GM23248 (cell line): ENCODE data around the gene XPC. TPM values are rescaled to one million over a fixed set of nuclear protein-coding genes. Genes with fewer than 3 reads are reported as not detected.
A peak's percentile ranks its signal among the peaks of the same experiment; 100 is the strongest.

Experiments used
- DNase-seq: peaks from one replicate; pipeline ENCODE4 v3.0.0-alpha.2; 2015
- H2AFZ ChIP-seq: fragments of 200-600 bp; sonication (generic); 2 replicates; pipeline ENCODE4 v1.6.1; 2016; ENCODE audit warnings: antibody characterized with exemption
- H3F3A ChIP-seq: fragments of 200-600 bp; sonication (generic); 2 replicates; pipeline ENCODE4 v1.6.1; 2016; ENCODE audit warnings: mild to moderate bottlenecking, antibody characterized with exemption, mixed run types; ENCODE audit not compliant: insufficient read depth
- H3K27ac ChIP-seq: fragments of 200-600 bp; sonication (generic); 2 replicates; pipeline ENCODE4 v1.5.1; 2016; ENCODE audit warnings: mild to moderate bottlenecking
- H3K27me3 ChIP-seq: fragments of 200-600 bp; sonication (generic); replicated peaks from 2 replicates; pipeline ENCODE4 v1.6.1; 2016; ENCODE audit warnings: mild to moderate bottlenecking; ENCODE audit not compliant: insufficient read depth
- H3K36me3 ChIP-seq: fragments of 200-600 bp; sonication (generic); 2 replicates; pipeline ENCODE4 v1.6.1; 2016; ENCODE audit warnings: low read depth, mild to moderate bottlenecking
- H3K4me1 ChIP-seq: fragments of 200-600 bp; sonication (generic); 2 replicates; pipeline ENCODE4 v1.6.1; 2016; ENCODE audit warnings: mild to moderate bottlenecking; ENCODE audit not compliant: insufficient read depth
- H3K4me2 ChIP-seq: fragments of 200-600 bp; sonication (generic); one replicate; pipeline ENCODE4 v1.6.1; 2016; ENCODE audit warnings: mild to moderate bottlenecking; ENCODE audit not compliant: unreplicated experiment
- H3K4me3 ChIP-seq: fragments of 200-600 bp; sonication (generic); 2 replicates; pipeline ENCODE4 v1.5.1; 2016; ENCODE audit warnings: mild to moderate bottlenecking
- H3K79me2 ChIP-seq: fragments of 200-600 bp; sonication (generic); 2 replicates; pipeline ENCODE4 v1.6.1; 2016; ENCODE audit warnings: mild to moderate bottlenecking; ENCODE audit not compliant: insufficient read depth
- H3K9ac ChIP-seq: fragments of 200-600 bp; sonication (generic); 2 replicates; pipeline ENCODE4 v1.6.1; 2016; ENCODE audit warnings: mild to moderate bottlenecking
- H3K9me2 ChIP-seq: fragments of 200-600 bp; sonication (generic); 2 replicates; pipeline ENCODE4 v1.6.1; 2016; ENCODE audit warnings: mixed run types, mild to moderate bottlenecking, moderate library complexity; ENCODE audit not compliant: insufficient read depth
- H3K9me3 ChIP-seq: fragments of 200-600 bp; sonication (generic); one replicate; pipeline ENCODE4 v1.6.1; 2017; ENCODE audit warnings: low read depth
- H4K20me1 ChIP-seq: fragments of 200-600 bp; sonication (generic); 2 replicates; pipeline ENCODE4 v1.6.0; 2016; ENCODE audit not compliant: insufficient read depth
- EZH2 ChIP-seq: fragments of 200-600 bp; sonication (generic); IDR thresholded peaks from 2 replicates; pipeline ENCODE4 v1.6.1; 2018; ENCODE audit warnings: antibody characterized with exemption, mild to moderate bottlenecking; ENCODE audit not compliant: insufficient read depth, poor library complexity, severe bottlenecking
- EZH2phosphoT487 ChIP-seq: fragments of 200-600 bp; sonication (generic); IDR thresholded peaks from 2 replicates; pipeline ENCODE4 v1.6.1; 2018; ENCODE audit warnings: antibody characterized with exemption, moderate library complexity, mild to moderate bottlenecking, low read depth; ENCODE audit not compliant: insufficient read depth
- WGBS, 2 experiments: methylation state at CpG; one replicate each; pipeline ENCODE4 v1.1.6; 2015 to 2017; ENCODE audit warnings: low lambda C conversion rate in 2 of 2, low coverage in 1 of 2; ENCODE audit errors: missing lambda C conversion rate in 2 of 2; 5-methylcytosine and 5-hydroxymethylcytosine counted together
- in situ Hi-C: fragments of 300-500 bp; cut with MboI; formaldehyde crosslinking; loops from 2 replicates; pipeline ENCODE4 v1.15.0; 2020
- polyA plus RNA-seq: library from polyadenylated mRNA; unstranded; fragments of >200 nt; fragmentation: Nextera tagmentation; extraction: Ambion mirVana; gene quantifications from 2 replicates; pipeline ENCODE4 v1.2.1, GENCODE V29; 2016
- total RNA-seq: library from RNA; depleted of rRNA; stranded (reverse); fragments of >200 nt; shearing (Covaris generic); gene quantifications from 2 replicates; pipeline ENCODE4 v1.2.3, GENCODE V29; 2014

Gene XPC
- total and polyA plus RNA-seq, 2 experiments from 2014 or later = 42.4 to 62.1 TPM

DNA sequence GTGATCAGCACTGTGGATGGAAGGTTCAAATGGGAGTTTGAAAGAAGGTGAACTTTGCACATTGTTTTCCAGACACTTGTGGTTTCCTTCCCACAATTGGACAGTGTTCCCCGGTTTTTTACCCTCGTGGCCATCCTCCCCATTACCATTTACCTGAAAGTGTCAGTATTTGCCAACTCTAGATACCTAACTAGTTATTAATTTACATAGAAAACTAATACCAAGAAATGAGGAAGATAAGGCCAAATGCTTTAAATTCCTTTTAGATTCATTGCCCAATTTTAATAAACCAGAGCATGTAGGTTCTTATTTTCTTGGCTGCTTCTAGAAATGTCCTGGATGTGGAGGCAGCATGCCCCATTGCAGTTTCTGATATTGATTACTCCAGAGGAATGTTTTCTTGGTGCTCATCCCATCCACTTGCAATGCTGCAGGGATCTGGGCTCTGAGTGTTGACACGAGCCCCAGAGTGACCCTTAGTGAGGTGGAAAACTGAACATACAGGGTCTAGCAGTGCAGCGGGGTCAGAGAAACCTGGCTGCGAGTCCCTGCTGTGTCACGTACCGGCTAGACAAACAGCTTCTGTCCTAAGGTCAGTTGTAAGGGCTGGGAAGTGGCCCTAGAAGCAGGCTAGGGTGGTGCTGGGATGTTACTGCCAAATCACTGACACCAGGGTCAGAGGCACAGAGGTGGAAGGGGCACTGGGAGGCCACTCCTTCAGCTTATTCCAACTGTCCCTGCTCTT lies 23.7 kb upstream of the XPC start:
- H3K27me3 ChIP-seq = no peaks in the 10 kb centered on the region
- in situ Hi-C loops = loop anchor here (5.0 kb wide), 1 partner anchor 265 kb away; no protein-coding TSS in a partner anchor

DNA sequence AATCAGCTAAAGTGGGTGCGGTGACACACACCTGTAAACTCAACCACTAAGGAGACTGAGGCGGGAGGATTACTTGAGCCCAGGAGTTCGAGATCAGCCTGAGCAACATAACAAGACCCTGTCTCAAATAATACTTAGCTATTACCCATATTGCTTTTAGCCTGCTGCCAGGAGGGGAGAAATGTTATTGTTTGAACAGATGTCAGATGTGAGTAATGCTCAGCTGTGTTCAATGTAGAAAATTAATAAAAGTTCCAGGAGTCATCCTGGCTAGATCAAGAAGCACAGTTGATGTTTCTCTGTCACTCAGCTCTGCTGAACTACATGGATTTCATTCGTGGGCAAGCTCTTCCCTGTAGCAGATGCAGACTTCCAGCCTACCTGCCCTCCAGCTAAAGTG lies 22.4 kb upstream of the XPC start:
- Histone ChIP-seq H3K27me3 (no peaks in the 10 kb centered on the region), H2AFZ (no peak overlapping the region), H3K9me2 (no peaks in the 10 kb centered on the region), H3K4me2 (no peak overlapping the region), H3K9ac (no peak overlapping the region), H3F3A (0 out of 2 replicates have a peak, but pooled peaks cover 12% of the 10 kb centered on the region), H3K79me2 (peaks cover 9% of the 10 kb centered on the region; the same call in 1 of the 2 replicates), H3K36me3 (peaks cover 13% of the 10 kb centered on the region), H3K4me3 (no peak overlapping the region), H3K27ac (no peak overlapping the region), H4K20me1 (no peaks in the 10 kb centered on the region), H3K9me3 (no peaks in the 10 kb centered on the region), H3K4me1 (peaks cover 31% of the 10 kb centered on the region)
- TF ChIP-seq EZH2phosphoT487 (no peak), EZH2 (no peak)
- in situ Hi-C loops = loop anchor here (5.0 kb wide), 1 partner anchor 266 kb away; no protein-coding TSS in a partner anchor
- no peak for DNase-seq
- 66 to 68% methylated on average over 4 of the region's 4 CpGs for WGBS, 2 experiments

More for the DNA sequence above, 23.7 kb upstream of the XPC start:
- peaks cover 31% of the 10 kb centered on the region for H3K4me1 ChIP-seq
- H3K9ac ChIP-seq = no peak overlapping the region
- WGBS, 2 experiments = 39 to 42% methylated on average over 7 of the region's 7 CpGs
- no peak overlapping the region for H3K4me3 ChIP-seq
- no peaks in the 10 kb centered on the region for H4K20me1 ChIP-seq
- H3K9me2 ChIP-seq = no peaks in the 10 kb centered on the region
- TF ChIP-seq EZH2 = no peak
- TF ChIP-seq EZH2phosphoT487 = no peak
- 0 out of 2 replicates have a peak, but pooled peaks cover 12% of the 10 kb centered on the region for H3F3A ChIP-seq
- H3K36me3 ChIP-seq = peaks cover 13% of the 10 kb centered on the region
- no peak overlapping the region for H2AFZ ChIP-seq
- no peaks in the 10 kb centered on the region; the same call in 1 of the 2 replicates for H3K79me2 ChIP-seq
- DNase-seq = no peak
- peak overlapping the region; percentile 21 for H3K4me2 ChIP-seq
- no peak overlapping the region for H3K27ac ChIP-seq
- H3K9me3 ChIP-seq = no peaks in the 10 kb centered on the region

DNA sequence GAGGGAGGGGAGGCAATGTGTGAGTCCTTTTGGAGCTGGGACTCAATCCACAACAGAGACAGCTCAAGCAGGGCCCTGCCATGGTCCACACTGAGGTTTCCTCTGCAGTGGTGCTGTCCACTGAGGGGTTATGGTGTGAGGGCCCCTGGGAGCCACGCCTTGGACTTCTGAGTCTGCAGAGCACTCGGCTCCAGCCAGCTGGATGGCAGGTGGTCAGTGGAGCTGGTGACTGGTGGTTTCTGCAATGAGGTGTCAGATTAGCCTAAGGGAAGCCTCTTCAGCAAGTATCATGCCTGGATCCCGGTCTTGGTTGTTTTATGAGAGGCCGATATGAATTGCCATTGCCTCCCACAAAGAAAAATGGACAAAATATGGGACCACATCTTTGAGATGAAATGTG lies 21.9 kb upstream of the XPC start:
- peaks cover 31% of the 10 kb centered on the region for H3K4me1 ChIP-seq
- no peaks in the 10 kb centered on the region for H3K9me3 ChIP-seq
- no peak overlapping the region for H3K9ac ChIP-seq
- H2AFZ ChIP-seq = no peak overlapping the region
- H4K20me1 ChIP-seq = no peaks in the 10 kb centered on the region
- 0 out of 2 replicates have a peak, but pooled peaks cover 12% of the 10 kb centered on the region for H3F3A ChIP-seq
- peaks cover 13% of the 10 kb centered on the region; the same call in 1 of the 2 replicates for H3K79me2 ChIP-seq
- DNase-seq = no peak
- H3K9me2 ChIP-seq = no peaks in the 10 kb centered on the region
- no peaks in the 10 kb centered on the region for H3K27me3 ChIP-seq
- no peak overlapping the region for H3K27ac ChIP-seq
- no peak overlapping the region for H3K4me2 ChIP-seq
- peaks cover 13% of the 10 kb centered on the region for H3K36me3 ChIP-seq
- TF ChIP-seq EZH2 (no peak), EZH2phosphoT487 (no peak)
- in situ Hi-C loops = loop anchor here (5.0 kb wide), 1 partner anchor 267 kb away; no protein-coding TSS in a partner anchor
- no peak overlapping the region for H3K4me3 ChIP-seq
- 81 to 82% methylated on average over 4 of the region's 4 CpGs for WGBS, 2 experiments

DNA sequence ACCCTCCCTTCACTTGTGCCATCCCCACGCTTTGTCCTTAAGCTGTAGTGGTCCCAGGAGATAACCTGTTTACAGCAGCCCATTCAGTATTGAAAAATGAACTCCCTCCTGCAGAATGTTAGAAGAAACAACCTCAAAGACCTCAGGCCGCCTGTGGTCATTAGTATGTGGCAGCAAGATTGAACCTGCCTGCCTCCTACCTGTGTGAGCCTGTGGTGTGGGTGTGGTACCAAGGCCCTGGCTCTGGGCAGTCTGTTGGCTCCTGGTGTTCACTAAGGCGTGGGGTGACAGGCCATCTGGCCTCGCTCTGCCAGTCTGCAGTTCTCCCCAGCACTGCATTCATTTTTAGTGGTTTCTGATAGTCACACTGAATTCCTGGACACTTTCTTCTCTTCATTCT lies 21.2 kb upstream of the XPC start:
- Histone ChIP-seq H3K4me1 (peaks cover 31% of the 10 kb centered on the region), H3K9me2 (no peaks in the 10 kb centered on the region), H3K4me2 (no peak overlapping the region), H4K20me1 (no peaks in the 10 kb centered on the region), H2AFZ (no peak overlapping the region), H3K27ac (no peak overlapping the region), H3K36me3 (peaks cover 13% of the 10 kb centered on the region), H3K9ac (no peak overlapping the region), H3K4me3 (no peak overlapping the region), H3K79me2 (peaks cover 17% of the 10 kb centered on the region; the same call in 1 of the 2 replicates), H3K27me3 (no peaks in the 10 kb centered on the region), H3K9me3 (no peaks in the 10 kb centered on the region), H3F3A (0 out of 2 replicates have a peak, but pooled peaks cover 12% of the 10 kb centered on the region)
- WGBS, 2 experiments = 97 to 100% methylated on average over 4 of the region's 4 CpGs
- TF ChIP-seq EZH2 (no peak), EZH2phosphoT487 (no peak)
- no peak for DNase-seq
- in situ Hi-C loops = loop anchor here (5.0 kb wide), 1 partner anchor 268 kb away; no protein-coding TSS in a partner anchor
